HEK293T (cell line): ENCODE data around the gene NOS2.

Experiments
- ARNT ChIP-seq: fragments of 450-650 bp; IDR thresholded peaks from 2 replicates; pipeline ENCODE4 v1.6.1; 2017; ENCODE audit warnings: mild to moderate bottlenecking
- BHLHE40 ChIP-seq: fragments of 450-650 bp; IDR thresholded peaks from 2 replicates; pipeline ENCODE4 v1.6.1; 2016; ENCODE audit warnings: mild to moderate bottlenecking, moderate library complexity, borderline replicate concordance
- ELF4 ChIP-seq: fragments of 450-650 bp; IDR thresholded peaks from 2 replicates; pipeline ENCODE4 v1.6.1; 2017; ENCODE audit warnings: antibody characterized with exemption
- FOXA1 ChIP-seq: fragments of 450-650 bp; IDR thresholded peaks from 2 replicates; pipeline ENCODE4 v1.6.1; 2016; ENCODE audit warnings: mild to moderate bottlenecking
- FOXM1 ChIP-seq: fragments of 450-650 bp; IDR thresholded peaks from 2 replicates; pipeline ENCODE4 v1.6.1; 2017; ENCODE audit warnings: mild to moderate bottlenecking, borderline replicate concordance
- HDGF ChIP-seq: fragments of 450-650 bp; IDR thresholded peaks from 2 replicates; pipeline ENCODE4 v1.6.1; 2017; ENCODE audit warnings: antibody characterized with exemption, borderline replicate concordance
- SP1 ChIP-seq: fragments of 450-650 bp; IDR thresholded peaks from 2 replicates; pipeline ENCODE4 v1.6.1; 2017
- SUZ12 ChIP-seq: fragments of 450-650 bp; IDR thresholded peaks from 2 replicates; pipeline ENCODE4 v1.6.1; 2016; ENCODE audit warnings: mild to moderate bottlenecking
- TARDBP ChIP-seq: fragments of 450-650 bp; IDR thresholded peaks from 2 replicates; pipeline ENCODE4 v1.6.1; 2016
- ZNF384 ChIP-seq: fragments of 450-650 bp; IDR thresholded peaks from 2 replicates; pipeline ENCODE4 v1.6.1; 2016
- TF ChIP-seq, protein P1 (sequence below): fragments of 450-650 bp; IDR thresholded peaks from 2 replicates; pipeline ENCODE4 v1.6.1; 2016

DNA sequence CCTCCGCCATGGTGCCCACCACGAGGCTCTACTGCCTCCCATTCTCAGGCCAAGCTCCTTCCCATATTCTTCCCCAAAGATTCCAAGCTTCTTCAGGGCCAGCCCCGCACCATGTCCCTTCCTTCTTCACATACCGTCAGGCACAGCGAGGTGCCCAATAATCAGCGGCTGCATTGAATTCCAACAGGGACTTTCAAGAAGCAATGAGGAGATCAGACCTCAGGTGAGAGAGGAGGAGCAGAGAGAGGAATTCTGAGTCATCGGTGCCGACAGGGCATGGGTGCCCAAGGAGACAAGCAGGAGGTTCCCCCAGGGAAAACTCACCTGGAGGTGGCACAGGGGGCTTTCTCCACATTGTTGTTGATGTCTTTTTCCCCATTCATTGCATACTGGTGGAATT, 2.0 kb downstream of the NOS2 start:
- TF ChIP-seq FOXA1, result no peak
- TF ChIP-seq BHLHE40, result no peak
- TF ChIP-seq, protein P1, sequence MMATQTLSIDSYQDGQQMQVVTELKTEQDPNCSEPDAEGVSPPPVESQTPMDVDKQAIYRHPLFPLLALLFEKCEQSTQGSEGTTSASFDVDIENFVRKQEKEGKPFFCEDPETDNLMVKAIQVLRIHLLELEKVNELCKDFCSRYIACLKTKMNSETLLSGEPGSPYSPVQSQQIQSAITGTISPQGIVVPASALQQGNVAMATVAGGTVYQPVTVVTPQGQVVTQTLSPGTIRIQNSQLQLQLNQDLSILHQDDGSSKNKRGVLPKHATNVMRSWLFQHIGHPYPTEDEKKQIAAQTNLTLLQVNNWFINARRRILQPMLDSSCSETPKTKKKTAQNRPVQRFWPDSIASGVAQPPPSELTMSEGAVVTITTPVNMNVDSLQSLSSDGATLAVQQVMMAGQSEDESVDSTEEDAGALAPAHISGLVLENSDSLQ, result no peak
- TF ChIP-seq FOXM1, result no peak
- TF ChIP-seq ZNF384, result no peak
- no peak for TF ChIP-seq ARNT
- TF ChIP-seq HDGF, result no peak
- TF ChIP-seq SP1, result no peak
- TF ChIP-seq ELF4, result no peak
- no peak for TF ChIP-seq SUZ12
- TF ChIP-seq TARDBP, result no peak
